Psoas muscle (tissue), 8 donors: ENCODE data around the gene SLC39A2. TPM values are rescaled to one million over a fixed set of nuclear protein-coding genes. Genes with fewer than 3 reads are reported as not detected.
A peak's percentile ranks its signal among the peaks of the same experiment; 100 is the strongest.
"Not testable (repeated sequence)": the region's sequence is repeated elsewhere in the genome, so short reads cannot be mapped to it uniquely, and the experiment has no call there.

Experiments used
- ATAC-seq, 4 donors: fragments of 200-7000 bp; cut with Tn5 transposase; one replicate each; pipeline ENCODE4 v1.9.1; 2020; ENCODE audit warnings: moderate library complexity in 3 of 4, mild to moderate bottlenecking in 2 of 4
- DNase-seq, 2 donors: peaks; one replicate each; pipeline ENCODE4 v3.0.0-alpha.2; 2020
- H3K27ac ChIP-seq: fragments of 200-600 bp; one replicate; pipeline ENCODE4 v1.8.0; 2022
- H3K27me3 ChIP-seq, 3 donors: fragments of 200-600 bp in 1 of 3; one replicate each; pipeline versions ENCODE4 v1.6.1 to v1.8.0; 2013 to 2022; ENCODE audit warnings: low read length in 2 of 3, mild to moderate bottlenecking in 2 of 3, moderate library complexity in 1 of 3; ENCODE audit not compliant: insufficient read depth in 3 of 3
- H3K36me3 ChIP-seq, 2 donors: fragments of 200-600 bp in 1 of 2; one replicate each; pipeline versions ENCODE4 v1.6.1 to v1.8.0; 2013 to 2022; ENCODE audit warnings: low read depth in 1 of 2, mild to moderate bottlenecking in 1 of 2, moderate library complexity in 1 of 2; ENCODE audit not compliant: insufficient read depth in 1 of 2
- H3K4me1 ChIP-seq: fragments of 200-600 bp; one replicate; pipeline ENCODE4 v1.8.0; 2022
- H3K4me3 ChIP-seq: fragments of 200-600 bp; one replicate; pipeline ENCODE4 v1.8.0; 2022; ENCODE audit warnings: mild to moderate bottlenecking
- H3K9me3 ChIP-seq: fragments of 200-600 bp; one replicate; pipeline ENCODE4 v1.8.0; 2022
- CTCF ChIP-seq: fragments of 200-600 bp; IDR thresholded peaks from one replicate; pipeline ENCODE4 v1.8.0; 2022; ENCODE audit warnings: antibody characterized with exemption
- WGBS, 3 donors: extraction: QIAGEN DNeasy Blood & Tissue Kit; methylation state at CpG; one replicate each; pipeline versions ENCODE4 v1.1.6 to v1.1.7; 2013; 5-methylcytosine and 5-hydroxymethylcytosine counted together
- intact Hi-C, 2 donors: fragments of 100-400 bp; cut with DNase I; formaldehyde crosslinking; loops; one replicate each; pipeline versions ENCODE4 v1.11.0 to v1.14.2; 2022
- long read RNA-seq, 2 donors: library from polyadenylated mRNA; unstranded; transcript quantifications; one replicate each; pipeline ENCODE4 v2.0.0, GENCODE V29; 2021
- polyA plus RNA-seq, 3 donors: library from polyadenylated mRNA; stranded (reverse); fragments of 200-250 nt; gene quantifications; one replicate each; pipeline ENCODE4 v1.2.3, GENCODE V29; 2013
- total RNA-seq, 4 donors: library from RNA; stranded (reverse); fragmentation: NEBNext Ultra II Directional in 2 of 4; extraction: Animal tissue kit (Norgen Biotek cat#: 25700) in 2 of 4; gene quantifications; one replicate each; pipeline versions ENCODE4 v1.2.1 to v1.2.4, GENCODE V29; 2021 to 2023
- donor health status: healthy with polysubstance abuse.
- donor health status: DM: no; HTN: no; CAD: no; lungs with moderate emphysema.
- donor health status: Bipolar disorder and iron deficiency.
- donor health status: healthy.
- donor health status: DM: yes; HTN: yes; CAD: no.
- donor health status: DM: no; HTN: no; CAD: no.
- donor health status: DM: no; HTN: no; CAD: no.
- donor health status: DM: yes; HTN: yes; CAD: no.

The SLC39A2 gene, protein sequence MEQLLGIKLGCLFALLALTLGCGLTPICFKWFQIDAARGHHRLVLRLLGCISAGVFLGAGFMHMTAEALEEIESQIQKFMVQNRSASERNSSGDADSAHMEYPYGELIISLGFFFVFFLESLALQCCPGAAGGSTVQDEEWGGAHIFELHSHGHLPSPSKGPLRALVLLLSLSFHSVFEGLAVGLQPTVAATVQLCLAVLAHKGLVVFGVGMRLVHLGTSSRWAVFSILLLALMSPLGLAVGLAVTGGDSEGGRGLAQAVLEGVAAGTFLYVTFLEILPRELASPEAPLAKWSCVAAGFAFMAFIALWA
- not detected for total RNA-seq
- under 1 TPM in 1 of 3 donors, not detected in 2; 0.04 TPM for polyA plus RNA-seq
- long read RNA-seq, donor 1: 0 reads
- long read RNA-seq, donor 2: 0 reads

- peak in 1 of 2 donors; percentile 52 for DNase-seq
- Histone ChIP-seq H3K27ac (no peak within 1 kb of the TSS), H3K36me3 (peaks cover 19 to 39% of the 10 kb centered on the region in 2 donors), H3K27me3 (no peaks in the 10 kb centered on the region), H3K9me3 (no peaks in the 10 kb centered on the region), H3K4me1 (no peaks in the 10 kb centered on the region), H3K4me3 (no peak within 1 kb of the TSS)
- ATAC-seq: peak; percentile 63 to 75 (median 69)
- 36 to 48% (median 40%) methylated on average over 6 of the region's 6 CpGs for WGBS, 3 donors
- intact Hi-C loops: no loop called here
- no peak for TF ChIP-seq CTCF
Observed at GRCh38 chr14:20998674-20999366, at the start of gene SLC39A2. TSS of gene SLC39A2 (plus strand) at chr14:20999293. CDS start at chr14:20999447, 154 bp downstream.

DNA sequence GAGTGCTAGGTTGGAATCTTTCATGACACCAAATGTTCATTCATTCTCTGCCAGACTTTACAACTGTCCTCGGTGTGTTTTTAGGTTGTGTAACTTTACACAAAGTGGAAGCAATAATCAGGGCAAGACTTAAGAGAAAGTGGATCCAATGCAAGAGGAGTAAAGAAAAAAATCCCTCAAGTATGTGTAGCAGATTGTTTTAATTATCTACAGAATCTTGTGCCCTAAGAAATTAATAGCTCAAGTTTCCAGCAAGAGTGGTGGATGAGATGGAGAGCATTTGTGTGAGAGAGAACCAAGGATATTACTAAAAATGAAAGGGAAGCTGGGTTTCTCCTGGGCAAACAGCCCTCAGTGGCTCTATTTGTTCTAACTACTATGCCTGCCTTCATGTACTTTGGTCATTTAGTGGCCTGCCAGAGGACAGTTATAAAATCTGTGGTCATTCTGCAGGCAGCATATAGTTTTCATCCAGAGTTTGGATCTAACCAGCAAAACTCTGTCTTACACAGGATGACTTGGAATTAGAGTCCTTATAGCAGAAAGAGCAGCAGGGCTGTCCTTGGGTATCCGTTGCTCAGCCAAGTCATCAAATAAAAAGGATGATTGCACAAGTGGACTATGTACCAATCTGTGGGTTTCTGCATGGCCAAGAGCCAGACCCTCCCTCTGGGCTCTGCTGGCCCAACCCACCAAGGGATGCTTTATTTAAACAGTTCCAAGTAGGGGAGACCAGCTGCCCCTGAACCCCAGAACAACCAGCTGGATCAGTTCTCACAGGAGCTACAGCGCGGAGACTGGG is 44.2 kb upstream of the SLC39A2 start, which contains the start of gene RNASE2:
TSS of gene RNASE2 (plus strand) at position 752 of the 802 bp plus-strand sequence. CDS start 285 bp downstream, outside the sequence.
- H3K27me3 ChIP-seq: peaks cover 0 to 13% (median 0%) of the 10 kb centered on the region in 3 donors
- H3K4me1 ChIP-seq, H3K27ac ChIP-seq, H3K4me3 ChIP-seq, H3K9me3 ChIP-seq, ATAC-seq, H3K36me3 ChIP-seq: not testable (repeated sequence)
- WGBS, 3 donors: 60 to 70% (median 63%) methylated on average over 3 to 4 of the region's 4 CpGs
- intact Hi-C loops: loop anchor here in 1 of 2 donors (10.0 kb wide), 1 partner anchor 350 kb away; no protein-coding TSS in a partner anchor
- DNase-seq: peak in 1 of 2 donors; percentile 14

DNA sequence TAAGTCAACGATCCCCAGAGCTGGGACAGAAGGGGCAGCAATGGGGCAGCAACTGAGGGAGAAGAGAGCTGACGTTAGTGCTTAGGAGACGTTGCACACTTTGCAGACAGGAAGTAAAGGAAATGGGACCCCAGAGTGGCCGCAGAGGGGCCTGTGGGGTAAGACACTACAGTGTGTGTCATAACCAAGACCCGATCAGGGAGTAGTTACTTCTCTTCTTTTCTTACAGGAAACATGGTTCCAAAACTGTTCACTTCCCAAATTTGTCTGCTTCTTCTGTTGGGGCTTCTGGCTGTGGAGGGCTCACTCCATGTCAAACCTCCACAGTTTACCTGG is 43.6 kb upstream of the SLC39A2 start:
- not testable (repeated sequence) for H3K9me3 ChIP-seq, H3K36me3 ChIP-seq, DNase-seq, H3K27ac ChIP-seq, H3K4me3 ChIP-seq, ATAC-seq, H3K4me1 ChIP-seq
- intact Hi-C loops: loop anchor here in 1 of 2 donors (10.0 kb wide), 1 partner anchor 351 kb away; no protein-coding TSS in a partner anchor
- H3K27me3 ChIP-seq: peaks cover 0 to 13% (median 0%) of the 10 kb centered on the region in 3 donors
- WGBS, 3 donors: 51 to 64% (median 57%) methylated on average over 5 of the region's 5 CpGs

DNA sequence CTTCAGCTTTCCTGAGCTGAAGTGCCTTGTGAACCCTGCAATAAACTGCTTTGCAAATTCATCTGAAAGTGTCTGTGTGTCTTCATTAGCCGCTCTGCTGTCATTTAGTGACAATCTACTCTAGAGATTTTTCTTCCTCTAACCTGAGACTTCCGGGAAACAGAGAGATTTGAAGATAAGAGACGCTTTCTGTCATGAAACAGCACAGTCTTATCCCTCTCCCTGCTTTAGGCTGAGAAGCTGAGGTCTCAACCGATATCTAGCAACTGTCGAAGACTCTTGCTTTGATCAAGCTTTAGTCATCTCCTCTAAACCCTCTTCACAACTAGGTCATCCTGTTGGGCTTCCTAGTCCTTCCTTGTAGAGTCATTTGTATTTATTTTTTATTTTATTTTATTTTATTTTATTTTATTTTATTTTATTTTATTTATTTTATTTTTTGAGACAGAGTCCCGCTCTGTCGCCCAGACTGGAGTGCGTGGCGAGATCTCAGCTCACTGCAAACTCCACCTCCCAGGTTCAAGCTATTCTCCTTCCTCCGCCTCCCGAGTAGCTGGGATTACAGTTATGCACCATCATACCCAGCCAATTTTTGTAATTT is 42.6 kb upstream of the SLC39A2 start:
- 85 to 88% (median 86%) methylated on average over 11 of the region's 11 CpGs for WGBS, 3 donors
- Histone ChIP-seq H3K9me3 (no peaks in the 10 kb centered on the region), H3K27me3 (peaks cover 0 to 13% (median 0%) of the 10 kb centered on the region in 3 donors), H3K27ac (no peak overlapping the region), H3K36me3 (no peaks in the 10 kb centered on the region), H3K4me3 (no peak overlapping the region), H3K4me1 (no peaks in the 10 kb centered on the region)
- DNase-seq (no peak), ATAC-seq (no peak)
- intact Hi-C loops: loop anchor here in 1 of 2 donors (10.0 kb wide), 1 partner anchor 352 kb away; no protein-coding TSS in a partner anchor
- no peak for TF ChIP-seq CTCF

GRCh38 chr14:20958946-20959345 is 40.1 kb upstream of the SLC39A2 start:
- H3K9me3 ChIP-seq, H3K4me1 ChIP-seq, H3K4me3 ChIP-seq, H3K36me3 ChIP-seq, ATAC-seq, H3K27ac ChIP-seq, DNase-seq: not testable (repeated sequence)
- H3K27me3 ChIP-seq: peaks cover 0 to 13% (median 0%) of the 10 kb centered on the region in 3 donors
- intact Hi-C loops: loop anchor here in 1 of 2 donors (10.0 kb wide), 1 partner anchor 354 kb away; no protein-coding TSS in a partner anchor
